ENCODE data around the gene UBLCP1.

GRCh38 chr5:159269723-159270122 lies 6.6 kb downstream of the UBLCP1 start:
- TF ChIP-seq SP1 (IDR thresholded peaks at IDR 0.05), result no peak
- TF ChIP-seq HDGF (IDR thresholded peaks at IDR 0.05; ENCODE audit: borderline replicate concordance), result no peak
- TF ChIP-seq ZNF384 (IDR thresholded peaks at IDR 0.05), result no peak
- no peak for TF ChIP-seq CTBP1 (IDR thresholded peaks at IDR 0.05; ENCODE audit: borderline replicate concordance)
- no peak for TF ChIP-seq FOXM1 (IDR thresholded peaks at IDR 0.05; ENCODE audit: borderline replicate concordance)
- TF ChIP-seq FOXA1 (IDR thresholded peaks at IDR 0.05), result no peak
- TF ChIP-seq NFRKB (IDR thresholded peaks at IDR 0.05), result no peak
- TF ChIP-seq ELF4 (IDR thresholded peaks at IDR 0.05), result no peak
- TF ChIP-seq SUZ12 (IDR thresholded peaks at IDR 0.05), result no peak
- no peak for TF ChIP-seq TARDBP (IDR thresholded peaks at IDR 0.05)
- no peak for TF ChIP-seq BHLHE40 (IDR thresholded peaks at IDR 0.05; ENCODE audit: borderline replicate concordance)
- TF ChIP-seq PKNOX1 (IDR thresholded peaks at IDR 0.05), result no peak
- TF ChIP-seq FOXK2 (IDR thresholded peaks at IDR 0.05), result no peak

All from HEK293T (cell line).